Measurements from ENCODE around the gene ZNF394.
"Not testable (repeated sequence)": the region's sequence is repeated elsewhere in the genome, so short reads cannot be mapped to it uniquely, and the experiment has no call there.

Gene ZNF394

GRCh38 chr7:99499721-99500636, at the start of gene ZNF394:
TSS of gene ZNF394 (minus strand) at chr7:99500281. CDS start at chr7:99500093, 188 bp downstream.
- peak; percentile 76 for DNase-seq

GRCh38 chr7:99549545-99549944, 49.5 kb upstream of the ZNF394 start:
- not testable (repeated sequence) for DNase-seq

DNA sequence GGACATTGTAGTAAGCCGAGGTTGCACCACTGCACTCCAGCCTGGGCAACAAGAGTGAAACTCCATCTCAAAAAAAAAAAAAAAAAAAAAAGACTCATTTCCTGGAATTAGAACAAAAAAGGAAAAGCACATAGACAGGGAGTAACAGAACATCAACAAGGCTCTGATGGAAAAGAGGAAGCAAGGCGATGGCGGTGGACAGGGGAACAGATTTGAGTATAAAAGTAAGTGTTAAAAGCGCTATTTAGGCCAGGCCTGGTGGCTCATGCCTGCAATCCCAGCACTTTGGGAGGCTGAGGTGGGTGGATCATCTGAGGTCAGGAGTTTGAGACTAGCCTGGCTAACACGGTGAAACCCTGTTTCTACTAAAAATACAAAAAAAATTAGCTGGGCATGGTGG, 45.2 kb upstream of the ZNF394 start:
- DNase-seq: not testable (repeated sequence)

DNA sequence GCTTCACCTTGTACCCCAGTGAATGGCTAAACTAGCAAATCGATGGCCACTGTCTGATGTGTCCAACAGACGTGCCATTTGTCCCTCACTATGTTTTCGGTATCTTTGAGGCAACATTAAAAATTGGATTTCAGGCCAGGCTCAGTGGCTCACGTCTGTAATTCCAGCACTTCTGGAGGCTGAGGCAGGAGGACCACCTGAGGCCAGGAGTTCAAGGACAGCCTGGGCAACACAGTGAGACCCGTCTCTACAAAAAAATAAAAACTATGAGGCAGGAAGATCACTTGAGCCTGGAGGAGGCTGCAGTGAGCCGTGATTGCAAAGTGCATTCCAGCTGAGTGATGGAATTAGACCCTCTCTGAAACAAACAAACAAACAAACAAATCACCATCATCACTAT, 43.8 kb upstream of the ZNF394 start:
- DNase-seq: no peak

GRCh38 chr7:99543081-99543671, 43.1 kb upstream of the ZNF394 start:
- DNase-seq: no peak

- DNase-seq: no peak
Observed at GRCh38 chr7:99541212-99541611, 41.1 kb upstream of the ZNF394 start.

DNA sequence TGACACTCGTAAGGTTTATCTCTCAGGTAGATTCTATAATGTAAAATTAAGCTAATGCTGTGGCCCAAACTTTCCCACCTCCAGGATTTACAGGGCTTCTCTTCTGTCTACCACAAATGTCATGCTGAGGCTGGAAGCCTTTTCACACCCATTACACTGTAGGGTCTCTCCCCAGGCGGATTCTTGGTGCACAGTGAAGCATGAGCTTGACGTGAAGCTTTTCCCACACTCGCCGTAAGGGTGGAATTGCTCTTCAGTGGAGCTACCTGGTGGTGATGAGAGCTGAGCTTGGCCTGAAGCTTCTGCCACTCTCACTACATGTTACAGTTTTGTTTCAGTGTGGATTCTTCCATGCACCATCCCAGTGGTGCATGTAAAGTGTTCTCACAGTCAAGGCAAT, 40.5 kb upstream of the ZNF394 start:
- no peak for DNase-seq

DNA sequence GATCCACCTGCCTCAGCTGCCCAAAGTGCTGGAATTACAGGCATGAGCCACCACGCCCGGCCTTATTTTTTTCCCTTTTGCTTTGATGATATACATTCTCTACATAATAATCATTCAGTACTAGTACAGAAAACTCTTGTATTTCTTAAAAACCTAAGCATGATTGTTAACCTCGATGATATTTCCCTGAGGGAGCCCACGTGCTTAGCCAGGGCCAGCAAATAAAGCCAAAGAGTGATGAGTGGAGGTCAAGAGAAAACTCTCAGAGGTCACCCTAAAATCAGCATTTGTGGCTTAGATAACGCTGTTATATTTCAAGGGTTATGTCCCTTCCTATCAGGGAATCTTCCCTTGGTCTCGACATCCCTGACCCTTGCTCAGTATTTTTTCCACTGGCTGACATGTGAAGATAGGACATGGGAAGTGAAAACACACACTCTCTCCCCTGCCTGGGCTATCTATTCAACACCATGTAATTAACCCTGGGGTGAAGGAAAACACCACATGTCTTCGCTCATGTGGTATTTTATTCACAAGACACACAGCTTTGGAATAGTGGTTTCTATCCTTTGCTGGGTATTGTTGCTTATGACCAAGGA, 39.2 kb upstream of the ZNF394 start:
- DNase-seq: no peak

GRCh38 chr7:99535667-99536066, 35.6 kb upstream of the ZNF394 start:
- DNase-seq: no peak

DNA sequence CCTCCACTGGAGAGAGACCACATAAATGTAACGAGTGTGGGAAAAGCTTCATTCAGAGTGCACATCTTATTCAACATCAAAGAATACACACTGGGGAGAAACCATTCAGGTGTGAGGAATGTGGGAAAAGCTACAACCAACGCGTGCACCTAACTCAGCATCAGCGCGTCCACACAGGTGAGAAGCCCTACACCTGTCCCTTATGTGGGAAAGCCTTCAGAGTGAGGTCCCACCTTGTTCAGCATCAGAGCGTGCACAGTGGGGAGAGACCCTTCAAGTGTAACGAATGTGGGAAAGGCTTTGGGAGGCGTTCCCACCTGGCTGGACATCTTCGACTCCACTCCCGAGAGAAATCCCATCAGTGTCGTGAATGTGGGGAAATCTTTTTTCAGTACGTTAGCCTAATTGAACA, 31.3 kb upstream of the ZNF394 start:
- no peak for DNase-seq

- DNase-seq: no peak
Observed at GRCh38 chr7:99525713-99526440, 25.8 kb upstream of the ZNF394 start.

DNA sequence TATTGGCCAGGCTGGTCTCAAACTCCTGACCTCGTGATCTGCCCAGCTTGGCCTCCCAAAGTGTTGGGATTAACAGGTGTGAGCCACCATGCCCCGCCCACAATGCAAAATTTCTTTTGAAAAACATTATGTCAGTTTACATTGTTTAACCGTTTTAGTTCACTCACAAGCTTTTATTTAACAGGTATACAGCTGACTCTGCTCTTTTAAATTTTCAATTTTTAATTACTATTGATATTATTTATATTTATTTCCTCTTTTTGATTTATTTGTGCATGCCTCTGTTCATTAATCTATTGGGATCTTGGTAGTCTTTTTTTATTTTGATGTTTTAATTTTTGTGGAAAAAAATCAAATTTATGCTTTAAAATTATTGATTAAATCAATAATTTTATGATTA, 21.3 kb upstream of the ZNF394 start:
- no peak for DNase-seq

DNA sequence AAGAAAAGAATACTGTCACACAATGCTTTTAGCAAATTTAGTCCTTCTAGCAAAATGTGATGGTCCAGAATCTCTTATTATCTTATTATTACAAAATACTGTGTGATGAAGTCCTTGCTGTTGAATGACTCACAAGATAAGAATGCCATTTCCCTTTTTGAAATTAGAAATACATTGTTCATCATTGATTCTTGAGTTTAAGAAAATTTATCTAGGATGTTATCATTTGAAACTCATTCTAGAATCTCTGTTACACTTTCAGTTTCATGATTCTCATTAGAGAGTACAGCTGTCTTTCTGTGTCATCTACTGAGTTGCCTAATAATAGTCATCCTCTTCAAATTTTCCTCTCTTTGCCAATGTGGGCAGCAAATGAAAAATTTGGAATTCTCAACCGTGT, 14.0 kb upstream of the ZNF394 start:
- DNase-seq: no peak

DNA sequence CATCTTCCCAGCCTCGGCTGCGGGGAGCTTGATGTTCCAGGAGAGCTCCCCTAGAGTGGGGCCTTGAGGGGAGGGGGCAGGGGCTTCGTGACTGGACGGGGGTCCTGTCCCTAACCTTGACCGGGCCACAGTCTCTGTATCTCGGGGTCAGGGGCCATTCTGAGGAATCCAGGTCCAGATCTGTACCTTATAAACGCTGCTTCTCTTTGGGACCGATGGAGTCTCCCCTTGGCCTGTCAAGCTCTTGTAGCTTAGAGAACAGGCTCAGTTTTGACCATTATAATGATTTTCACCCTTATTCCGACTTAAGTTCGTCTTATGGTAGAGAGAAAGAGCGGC, 5.2 kb upstream of the ZNF394 start:
- no peak for DNase-seq

- DNase-seq: peak; percentile 95
Observed at GRCh38 chr7:99504603-99505323, 4.7 kb upstream of the ZNF394 start, which contains the start of gene ZKSCAN5. TSS of gene ZKSCAN5 (plus strand) at chr7:99504662. CDS start at chr7:99506045, 1,383 bp downstream.

- DNase-seq: no peak
Observed at GRCh38 chr7:99504281-99504602, 4.2 kb upstream of the ZNF394 start.

GRCh38 chr7:99501236-99501635, 1.2 kb upstream of the ZNF394 start:
- DNase-seq: not testable (repeated sequence)

- DNase-seq: no peak
Observed at GRCh38 chr7:99500637-99501009, 542 bp upstream of the ZNF394 start.

GRCh38 chr7:99499371-99499720, 735 bp downstream of the ZNF394 start:
- no peak for DNase-seq

DNA sequence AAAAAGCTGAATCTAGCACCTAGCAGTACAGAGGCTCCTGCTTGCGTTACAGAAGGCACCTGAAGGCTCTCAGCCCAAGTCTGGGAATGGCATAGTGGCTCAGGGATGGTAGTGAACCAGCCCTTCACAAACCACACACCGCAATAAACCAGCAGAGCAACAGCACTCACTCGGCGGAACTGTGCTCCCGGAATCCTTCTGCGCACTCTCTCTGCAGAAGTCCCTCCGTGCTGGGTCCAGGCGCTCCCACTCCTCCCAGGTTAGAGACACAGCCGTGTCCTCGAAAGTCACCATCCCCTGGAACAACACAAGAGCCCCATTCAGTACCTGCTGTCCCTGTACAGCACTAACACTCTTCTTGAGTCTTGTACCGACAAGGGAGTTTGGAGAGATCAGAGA, 1.5 kb downstream of the ZNF394 start:
- DNase-seq: no peak

DNA sequence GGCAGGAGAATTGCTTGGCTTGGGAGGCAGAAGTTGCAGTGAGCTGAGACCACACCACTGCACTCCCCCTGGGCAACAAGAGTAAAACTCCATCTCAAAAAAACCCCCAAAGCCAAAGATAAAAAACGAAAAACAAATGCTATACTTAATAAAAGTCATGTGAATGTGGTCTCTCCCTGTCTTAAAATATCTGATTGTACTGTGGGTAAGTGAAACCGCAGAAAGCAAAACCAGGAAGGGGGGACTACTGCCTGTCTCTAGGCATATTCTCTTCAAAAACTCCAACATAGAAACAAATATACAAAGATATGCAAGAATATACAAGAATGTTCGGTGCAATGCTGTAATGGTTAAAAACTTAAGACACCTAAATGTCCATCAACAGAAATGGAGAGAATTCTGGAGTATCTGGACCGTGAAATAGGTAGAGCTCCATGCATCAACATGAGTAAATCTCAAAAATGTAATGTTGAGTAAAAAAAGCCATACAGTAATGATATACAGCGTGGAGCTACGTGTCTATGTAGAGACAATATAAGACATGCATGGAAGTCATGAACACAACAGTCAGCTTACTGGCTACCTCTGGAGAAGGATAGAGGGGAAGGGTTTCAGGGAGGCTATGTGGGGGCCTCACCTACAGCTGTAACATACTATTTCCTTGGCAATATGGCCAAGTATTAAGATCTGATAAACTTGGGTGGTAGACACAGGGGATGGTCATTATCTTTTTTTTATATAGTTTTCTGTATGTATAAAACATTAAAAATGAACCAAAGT, 2.1 kb downstream of the ZNF394 start:
- DNase-seq: no peak

GRCh38 chr7:99493823-99494222, 6.3 kb downstream of the ZNF394 start:
- no peak for DNase-seq

All from DMS79 (cell line).